WTC11 (cell line): Measurements from ENCODE around the gene PAPOLG.

Experiments used
- FOXK1 ChIP-seq: sonication (generic); formaldehyde crosslinking; IDR thresholded peaks from 2 replicates; pipeline ENCODE4 v1.8.0; 2022; ENCODE audit warnings: mild to moderate bottlenecking, moderate library complexity, missing genetic modification reagents
- RELA ChIP-seq: sonication (generic); formaldehyde crosslinking; IDR thresholded peaks from 2 replicates; pipeline ENCODE4 v1.8.1; 2022; ENCODE audit warnings: missing genetic modification reagents, mild to moderate bottlenecking, borderline replicate concordance
- SP1 ChIP-seq: sonication (generic); formaldehyde crosslinking; conservative IDR thresholded peaks from 2 replicates; pipeline ENCODE4 v1.8.1; 2022; ENCODE audit warnings: missing genetic modification reagents
- TF ChIP-seq, protein P1 (sequence below): fragments of 200-600 bp; IDR thresholded peaks from 2 replicates; pipeline ENCODE4 v1.8.0; 2022; ENCODE audit warnings: antibody characterized with exemption
- TF ChIP-seq, protein P2 (sequence below): sonication (generic); formaldehyde crosslinking; IDR thresholded peaks from 2 replicates; pipeline ENCODE4 v1.8.1; 2022; ENCODE audit warnings: missing genetic modification reagents, borderline replicate concordance
- TF ChIP-seq, protein P3 (sequence below): sonication (generic); formaldehyde crosslinking; conservative IDR thresholded peaks from 2 replicates; pipeline ENCODE4 v1.8.1; 2022; ENCODE audit warnings: mild to moderate bottlenecking, missing genetic modification reagents
- TF ChIP-seq, protein P4 (sequence below): sonication (generic); formaldehyde crosslinking; IDR thresholded peaks from 2 replicates; pipeline ENCODE4 v1.8.0; 2022; ENCODE audit warnings: mild to moderate bottlenecking, missing genetic modification reagents
- TF ChIP-seq, protein P5 (sequence below): sonication (generic); formaldehyde crosslinking; IDR thresholded peaks from 2 replicates; pipeline ENCODE4 v1.8.1; 2023; ENCODE audit warnings: mild to moderate bottlenecking, missing genetic modification reagents
- TF ChIP-seq, protein P6 (sequence below): sonication (generic); formaldehyde crosslinking; IDR thresholded peaks from 2 replicates; pipeline ENCODE4 v1.8.0; 2023; ENCODE audit warnings: mild to moderate bottlenecking, missing genetic modification reagents
- TF ChIP-seq, protein P7 (sequence below): fragments of 250-450 bp; sonication (Bioruptor Pico); IDR thresholded peaks from 2 replicates; pipeline ENCODE4 v1.9.0; 2021; ENCODE audit warnings: mild to moderate bottlenecking, borderline replicate concordance

DNA sequence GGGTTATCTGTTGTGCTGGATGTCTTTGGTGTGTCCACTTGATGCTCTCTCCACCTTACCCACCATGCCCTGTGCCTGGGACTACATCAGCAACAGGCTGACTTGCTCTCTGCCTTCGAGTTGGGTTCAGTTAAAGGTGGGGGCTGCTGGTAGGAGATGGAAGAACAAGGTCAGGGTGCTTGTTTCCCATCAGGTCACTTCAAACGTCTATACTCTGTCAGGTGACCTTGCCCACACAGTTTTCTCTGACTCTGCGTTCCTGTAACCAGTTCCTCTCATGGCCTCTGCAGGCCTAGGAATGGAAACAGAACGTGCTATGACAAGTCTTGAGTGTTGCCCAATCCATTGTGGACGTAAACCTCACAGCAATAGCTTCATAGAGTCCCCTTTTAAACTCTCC is 38.4 kb upstream of the PAPOLG start:
- TF ChIP-seq, protein P1, sequence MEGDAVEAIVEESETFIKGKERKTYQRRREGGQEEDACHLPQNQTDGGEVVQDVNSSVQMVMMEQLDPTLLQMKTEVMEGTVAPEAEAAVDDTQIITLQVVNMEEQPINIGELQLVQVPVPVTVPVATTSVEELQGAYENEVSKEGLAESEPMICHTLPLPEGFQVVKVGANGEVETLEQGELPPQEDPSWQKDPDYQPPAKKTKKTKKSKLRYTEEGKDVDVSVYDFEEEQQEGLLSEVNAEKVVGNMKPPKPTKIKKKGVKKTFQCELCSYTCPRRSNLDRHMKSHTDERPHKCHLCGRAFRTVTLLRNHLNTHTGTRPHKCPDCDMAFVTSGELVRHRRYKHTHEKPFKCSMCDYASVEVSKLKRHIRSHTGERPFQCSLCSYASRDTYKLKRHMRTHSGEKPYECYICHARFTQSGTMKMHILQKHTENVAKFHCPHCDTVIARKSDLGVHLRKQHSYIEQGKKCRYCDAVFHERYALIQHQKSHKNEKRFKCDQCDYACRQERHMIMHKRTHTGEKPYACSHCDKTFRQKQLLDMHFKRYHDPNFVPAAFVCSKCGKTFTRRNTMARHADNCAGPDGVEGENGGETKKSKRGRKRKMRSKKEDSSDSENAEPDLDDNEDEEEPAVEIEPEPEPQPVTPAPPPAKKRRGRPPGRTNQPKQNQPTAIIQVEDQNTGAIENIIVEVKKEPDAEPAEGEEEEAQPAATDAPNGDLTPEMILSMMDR: no peak
- no peak for TF ChIP-seq RELA (CRISPR knock-in tag)
- no peak for TF ChIP-seq FOXK1 (CRISPR knock-in tag)
- TF ChIP-seq, protein P2, sequence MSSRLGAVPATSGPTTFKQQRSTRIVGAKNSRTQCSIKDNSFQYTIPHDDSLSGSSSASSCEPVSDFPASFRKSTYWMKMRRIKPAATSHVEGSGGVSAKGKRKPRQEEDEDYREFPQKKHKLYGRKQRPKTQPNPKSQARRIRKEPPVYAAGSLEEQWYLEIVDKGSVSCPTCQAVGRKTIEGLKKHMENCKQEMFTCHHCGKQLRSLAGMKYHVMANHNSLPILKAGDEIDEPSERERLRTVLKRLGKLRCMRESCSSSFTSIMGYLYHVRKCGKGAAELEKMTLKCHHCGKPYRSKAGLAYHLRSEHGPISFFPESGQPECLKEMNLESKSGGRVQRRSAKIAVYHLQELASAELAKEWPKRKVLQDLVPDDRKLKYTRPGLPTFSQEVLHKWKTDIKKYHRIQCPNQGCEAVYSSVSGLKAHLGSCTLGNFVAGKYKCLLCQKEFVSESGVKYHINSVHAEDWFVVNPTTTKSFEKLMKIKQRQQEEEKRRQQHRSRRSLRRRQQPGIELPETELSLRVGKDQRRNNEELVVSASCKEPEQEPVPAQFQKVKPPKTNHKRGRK (CRISPR knock-in tag): no peak
- TF ChIP-seq SP1: no peak
- TF ChIP-seq, protein P3, sequence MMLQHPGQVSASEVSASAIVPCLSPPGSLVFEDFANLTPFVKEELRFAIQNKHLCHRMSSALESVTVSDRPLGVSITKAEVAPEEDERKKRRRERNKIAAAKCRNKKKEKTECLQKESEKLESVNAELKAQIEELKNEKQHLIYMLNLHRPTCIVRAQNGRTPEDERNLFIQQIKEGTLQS (CRISPR knock-in tag): no peak
- TF ChIP-seq, protein P4, sequence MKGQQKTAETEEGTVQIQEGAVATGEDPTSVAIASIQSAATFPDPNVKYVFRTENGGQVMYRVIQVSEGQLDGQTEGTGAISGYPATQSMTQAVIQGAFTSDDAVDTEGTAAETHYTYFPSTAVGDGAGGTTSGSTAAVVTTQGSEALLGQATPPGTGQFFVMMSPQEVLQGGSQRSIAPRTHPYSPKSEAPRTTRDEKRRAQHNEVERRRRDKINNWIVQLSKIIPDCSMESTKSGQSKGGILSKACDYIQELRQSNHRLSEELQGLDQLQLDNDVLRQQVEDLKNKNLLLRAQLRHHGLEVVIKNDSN: no peak
- TF ChIP-seq, protein P5, sequence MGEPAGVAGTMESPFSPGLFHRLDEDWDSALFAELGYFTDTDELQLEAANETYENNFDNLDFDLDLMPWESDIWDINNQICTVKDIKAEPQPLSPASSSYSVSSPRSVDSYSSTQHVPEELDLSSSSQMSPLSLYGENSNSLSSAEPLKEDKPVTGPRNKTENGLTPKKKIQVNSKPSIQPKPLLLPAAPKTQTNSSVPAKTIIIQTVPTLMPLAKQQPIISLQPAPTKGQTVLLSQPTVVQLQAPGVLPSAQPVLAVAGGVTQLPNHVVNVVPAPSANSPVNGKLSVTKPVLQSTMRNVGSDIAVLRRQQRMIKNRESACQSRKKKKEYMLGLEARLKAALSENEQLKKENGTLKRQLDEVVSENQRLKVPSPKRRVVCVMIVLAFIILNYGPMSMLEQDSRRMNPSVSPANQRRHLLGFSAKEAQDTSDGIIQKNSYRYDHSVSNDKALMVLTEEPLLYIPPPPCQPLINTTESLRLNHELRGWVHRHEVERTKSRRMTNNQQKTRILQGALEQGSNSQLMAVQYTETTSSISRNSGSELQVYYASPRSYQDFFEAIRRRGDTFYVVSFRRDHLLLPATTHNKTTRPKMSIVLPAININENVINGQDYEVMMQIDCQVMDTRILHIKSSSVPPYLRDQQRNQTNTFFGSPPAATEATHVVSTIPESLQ (CRISPR knock-in tag): no peak
- TF ChIP-seq, protein P6, sequence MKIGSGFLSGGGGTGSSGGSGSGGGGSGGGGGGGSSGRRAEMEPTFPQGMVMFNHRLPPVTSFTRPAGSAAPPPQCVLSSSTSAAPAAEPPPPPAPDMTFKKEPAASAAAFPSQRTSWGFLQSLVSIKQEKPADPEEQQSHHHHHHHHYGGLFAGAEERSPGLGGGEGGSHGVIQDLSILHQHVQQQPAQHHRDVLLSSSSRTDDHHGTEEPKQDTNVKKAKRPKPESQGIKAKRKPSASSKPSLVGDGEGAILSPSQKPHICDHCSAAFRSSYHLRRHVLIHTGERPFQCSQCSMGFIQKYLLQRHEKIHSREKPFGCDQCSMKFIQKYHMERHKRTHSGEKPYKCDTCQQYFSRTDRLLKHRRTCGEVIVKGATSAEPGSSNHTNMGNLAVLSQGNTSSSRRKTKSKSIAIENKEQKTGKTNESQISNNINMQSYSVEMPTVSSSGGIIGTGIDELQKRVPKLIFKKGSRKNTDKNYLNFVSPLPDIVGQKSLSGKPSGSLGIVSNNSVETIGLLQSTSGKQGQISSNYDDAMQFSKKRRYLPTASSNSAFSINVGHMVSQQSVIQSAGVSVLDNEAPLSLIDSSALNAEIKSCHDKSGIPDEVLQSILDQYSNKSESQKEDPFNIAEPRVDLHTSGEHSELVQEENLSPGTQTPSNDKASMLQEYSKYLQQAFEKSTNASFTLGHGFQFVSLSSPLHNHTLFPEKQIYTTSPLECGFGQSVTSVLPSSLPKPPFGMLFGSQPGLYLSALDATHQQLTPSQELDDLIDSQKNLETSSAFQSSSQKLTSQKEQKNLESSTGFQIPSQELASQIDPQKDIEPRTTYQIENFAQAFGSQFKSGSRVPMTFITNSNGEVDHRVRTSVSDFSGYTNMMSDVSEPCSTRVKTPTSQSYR (CRISPR knock-in tag): no peak
- TF ChIP-seq, protein P7, sequence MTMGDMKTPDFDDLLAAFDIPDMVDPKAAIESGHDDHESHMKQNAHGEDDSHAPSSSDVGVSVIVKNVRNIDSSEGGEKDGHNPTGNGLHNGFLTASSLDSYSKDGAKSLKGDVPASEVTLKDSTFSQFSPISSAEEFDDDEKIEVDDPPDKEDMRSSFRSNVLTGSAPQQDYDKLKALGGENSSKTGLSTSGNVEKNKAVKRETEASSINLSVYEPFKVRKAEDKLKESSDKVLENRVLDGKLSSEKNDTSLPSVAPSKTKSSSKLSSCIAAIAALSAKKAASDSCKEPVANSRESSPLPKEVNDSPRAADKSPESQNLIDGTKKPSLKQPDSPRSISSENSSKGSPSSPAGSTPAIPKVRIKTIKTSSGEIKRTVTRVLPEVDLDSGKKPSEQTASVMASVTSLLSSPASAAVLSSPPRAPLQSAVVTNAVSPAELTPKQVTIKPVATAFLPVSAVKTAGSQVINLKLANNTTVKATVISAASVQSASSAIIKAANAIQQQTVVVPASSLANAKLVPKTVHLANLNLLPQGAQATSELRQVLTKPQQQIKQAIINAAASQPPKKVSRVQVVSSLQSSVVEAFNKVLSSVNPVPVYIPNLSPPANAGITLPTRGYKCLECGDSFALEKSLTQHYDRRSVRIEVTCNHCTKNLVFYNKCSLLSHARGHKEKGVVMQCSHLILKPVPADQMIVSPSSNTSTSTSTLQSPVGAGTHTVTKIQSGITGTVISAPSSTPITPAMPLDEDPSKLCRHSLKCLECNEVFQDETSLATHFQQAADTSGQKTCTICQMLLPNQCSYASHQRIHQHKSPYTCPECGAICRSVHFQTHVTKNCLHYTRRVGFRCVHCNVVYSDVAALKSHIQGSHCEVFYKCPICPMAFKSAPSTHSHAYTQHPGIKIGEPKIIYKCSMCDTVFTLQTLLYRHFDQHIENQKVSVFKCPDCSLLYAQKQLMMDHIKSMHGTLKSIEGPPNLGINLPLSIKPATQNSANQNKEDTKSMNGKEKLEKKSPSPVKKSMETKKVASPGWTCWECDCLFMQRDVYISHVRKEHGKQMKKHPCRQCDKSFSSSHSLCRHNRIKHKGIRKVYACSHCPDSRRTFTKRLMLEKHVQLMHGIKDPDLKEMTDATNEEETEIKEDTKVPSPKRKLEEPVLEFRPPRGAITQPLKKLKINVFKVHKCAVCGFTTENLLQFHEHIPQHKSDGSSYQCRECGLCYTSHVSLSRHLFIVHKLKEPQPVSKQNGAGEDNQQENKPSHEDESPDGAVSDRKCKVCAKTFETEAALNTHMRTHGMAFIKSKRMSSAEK (CRISPR knock-in tag): no peak
